Activated CD4-positive, alpha-beta T cell treated with anti-CD3 and anti-CD28 coated beads, Interleukin-2, amount 50 U/mL, for 48 hours (primary cell): ENCODE measurements around the gene BTBD16.

Experiments used
- DNase-seq, 2 experiments: peaks; one replicate each; pipeline ENCODE4 v3.0.0-alpha.2; 2020

Gene BTBD16

GRCh38 chr10:122376364-122376961, 105.4 kb downstream of the BTBD16 start:
- no peak for DNase-seq

DNA sequence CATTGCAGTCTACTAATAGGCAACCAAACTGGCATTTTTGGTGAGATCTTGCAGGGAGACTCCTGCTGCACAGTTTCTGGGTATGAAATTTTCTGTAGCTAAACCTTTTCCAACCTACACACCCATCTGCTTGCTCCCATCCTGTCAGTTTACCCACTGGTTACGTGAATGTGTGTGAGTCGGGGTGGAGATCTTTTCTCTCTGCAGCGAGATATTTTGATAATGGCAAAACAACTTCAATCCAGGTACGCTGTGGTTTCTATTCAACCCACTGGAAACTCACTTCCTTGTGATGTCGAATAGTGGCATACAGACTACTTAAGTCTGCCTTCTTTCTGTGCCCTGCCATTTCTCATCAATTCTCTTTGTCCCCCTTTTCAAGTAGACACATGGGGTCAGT, 107.9 kb downstream of the BTBD16 start:
- DNase-seq: no peak

DNA sequence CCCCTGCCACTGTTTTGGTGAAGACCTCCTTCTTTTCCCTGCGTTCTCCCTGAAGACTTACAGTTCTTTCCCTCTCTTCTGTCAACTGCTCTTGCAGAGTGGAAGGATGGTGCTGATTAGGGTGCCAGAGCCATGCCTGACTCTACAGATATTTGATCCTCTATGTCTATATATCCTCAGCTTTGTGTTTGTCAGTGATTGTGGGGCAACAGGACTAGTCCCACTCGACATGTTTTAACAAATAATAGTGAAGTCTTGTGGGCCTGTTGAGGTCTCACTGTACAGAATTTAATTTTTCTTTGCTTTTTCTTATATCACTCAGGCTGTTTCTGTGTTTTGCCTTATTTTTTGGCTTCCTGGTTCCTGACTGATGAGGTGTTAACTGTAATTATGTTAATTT, 108.4 kb downstream of the BTBD16 start:
- no peak for DNase-seq

- no peak for DNase-seq
These were observed 109.6 kb downstream of the BTBD16 start for GRCh38 chr10:122380703-122381102.

- DNase-seq: no peak
These were observed 110.6 kb downstream of the BTBD16 start for GRCh38 chr10:122381680-122382079.

DNA sequence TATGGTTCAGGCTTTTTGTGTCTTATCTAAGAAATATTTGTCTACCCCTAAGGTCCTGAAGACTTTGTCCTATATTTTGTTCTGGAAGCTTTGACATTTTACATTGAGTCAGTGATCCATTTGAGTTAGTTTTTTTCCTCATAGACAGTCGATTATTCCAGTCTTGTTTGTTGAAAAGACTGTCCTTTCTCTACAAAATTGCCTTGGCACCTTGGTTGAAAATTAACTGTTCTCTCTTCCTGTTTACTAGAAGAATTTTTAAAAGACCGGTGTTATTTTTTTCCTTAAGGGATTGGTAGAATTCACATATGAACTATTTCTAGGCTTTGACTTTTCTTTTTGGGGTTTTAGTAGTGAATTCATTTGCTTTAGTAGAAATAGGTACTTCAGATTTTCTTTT, 115.4 kb downstream of the BTBD16 start:
- no peak for DNase-seq

GRCh38 chr10:122387572-122387971, 116.5 kb downstream of the BTBD16 start:
- no peak for DNase-seq
